H9 (cell line): ENCODE data around the gene CHN2. TPM values are rescaled to one million over a fixed set of nuclear protein-coding genes. Genes with fewer than 3 reads are reported as not detected.

Experiments
- DNase-seq: peaks from one replicate; pipeline ENCODE4 v3.0.0-alpha.2; 2017
- H2AFZ ChIP-seq: one replicate; pipeline ENCODE4 v1.6.1; 2013; ENCODE audit warnings: mild to moderate bottlenecking, low read length, control low read depth, moderate library complexity
- H2AK5ac ChIP-seq: 2 replicates; pipeline ENCODE4 v1.6.1; 2013; ENCODE audit warnings: low read length, control low read depth, mixed read lengths; ENCODE audit not compliant: insufficient read length
- H2BK120ac ChIP-seq: one replicate; pipeline ENCODE4 v1.6.1; 2013; ENCODE audit warnings: low read depth, mild to moderate bottlenecking, low read length, control low read depth, inconsistent platforms; ENCODE audit not compliant: poor library complexity, severe bottlenecking
- H2BK12ac ChIP-seq: 2 replicates; pipeline ENCODE4 v1.6.1; 2013; ENCODE audit warnings: low read length, control low read depth, mixed read lengths, low read depth; ENCODE audit not compliant: insufficient read length
- H2BK15ac ChIP-seq: 2 replicates; pipeline ENCODE4 v1.6.1; 2013; ENCODE audit warnings: low read depth, low read length, control low read depth
- H2BK20ac ChIP-seq: one replicate; pipeline ENCODE4 v1.6.1; 2013; ENCODE audit warnings: low read depth, mild to moderate bottlenecking, low read length, control low read depth, inconsistent platforms; ENCODE audit not compliant: poor library complexity, severe bottlenecking
- H2BK5ac ChIP-seq: 2 replicates; pipeline ENCODE4 v1.6.1; 2013; ENCODE audit warnings: low read length, control low read depth, mixed read lengths; ENCODE audit not compliant: insufficient read length
- H3K14ac ChIP-seq: 2 replicates; pipeline ENCODE4 v1.6.1; 2013; ENCODE audit warnings: low read length, control low read depth; ENCODE audit not compliant: insufficient read depth
- H3K18ac ChIP-seq: 2 replicates; pipeline ENCODE4 v1.6.1; 2013; ENCODE audit warnings: low read depth, mild to moderate bottlenecking, mixed read lengths, low read length, control low read depth; ENCODE audit not compliant: insufficient read length
- H3K23ac ChIP-seq: 2 replicates; pipeline ENCODE4 v1.6.1; 2013; ENCODE audit warnings: low read length, control low read depth, mixed read lengths, low read depth; ENCODE audit not compliant: insufficient read length
- H3K23me2 ChIP-seq: 2 replicates; pipeline ENCODE4 v1.6.1; 2013; ENCODE audit warnings: low read depth, mild to moderate bottlenecking, mixed read lengths, low read length, control low read depth; ENCODE audit not compliant: insufficient read length, poor library complexity, severe bottlenecking
- H3K27ac ChIP-seq: 2 replicates; pipeline ENCODE4 v1.5.1; 2013; ENCODE audit warnings: low read length, control low read depth, mixed read lengths, low read depth; ENCODE audit not compliant: insufficient read length
- H3K27me3 ChIP-seq: 2 replicates; pipeline ENCODE4 v1.6.1; 2013; ENCODE audit warnings: low read length, control low read depth, inconsistent platforms; ENCODE audit not compliant: insufficient read depth
- H3K4ac ChIP-seq: 2 replicates; pipeline ENCODE4 v1.6.1; 2013; ENCODE audit warnings: low read depth, mild to moderate bottlenecking, control low read depth, inconsistent platforms, low read length, moderate library complexity
- H3K4me1 ChIP-seq: 2 replicates; pipeline ENCODE4 v1.6.1; 2013; ENCODE audit warnings: low read length, control low read depth, inconsistent platforms; ENCODE audit not compliant: insufficient read depth
- H3K4me2 ChIP-seq: 2 replicates; pipeline ENCODE4 v1.6.1; 2013; ENCODE audit warnings: low read length, control low read depth, mixed read lengths; ENCODE audit not compliant: insufficient read length, insufficient read depth
- H3K56ac ChIP-seq: 2 replicates; pipeline ENCODE4 v1.6.1; 2013; ENCODE audit warnings: low read depth, mild to moderate bottlenecking, mixed read lengths, low read length, control low read depth; ENCODE audit not compliant: insufficient read length
- H3K79me1 ChIP-seq: 2 replicates; pipeline ENCODE4 v1.6.1; 2013; ENCODE audit warnings: low read depth, mild to moderate bottlenecking, moderate library complexity, low read length, control low read depth, inconsistent platforms; ENCODE audit not compliant: insufficient read depth, poor library complexity, severe bottlenecking
- H3K79me2 ChIP-seq: 2 replicates; pipeline ENCODE4 v1.6.1; 2013; ENCODE audit warnings: low read length, control low read depth, inconsistent platforms; ENCODE audit not compliant: insufficient read depth
- H3K9ac ChIP-seq: 2 replicates; pipeline ENCODE4 v1.6.1; 2013; ENCODE audit warnings: low read length, control low read depth, mixed read lengths; ENCODE audit not compliant: insufficient read length; ENCODE audit errors: extremely low read depth
- H3K9me3 ChIP-seq: one replicate; pipeline ENCODE4 v1.6.1; 2013; ENCODE audit warnings: low read depth, low read length, inconsistent platforms; ENCODE audit not compliant: control insufficient read depth
- H3T11ph ChIP-seq: one replicate; pipeline ENCODE4 v1.6.1; 2013; ENCODE audit warnings: mild to moderate bottlenecking, low read length, control low read depth, inconsistent platforms
- H4K20me1 ChIP-seq: one replicate; pipeline ENCODE4 v1.6.1; 2013; ENCODE audit not compliant: control insufficient read depth, insufficient read length, insufficient read depth
- H4K5ac ChIP-seq: 2 replicates; pipeline ENCODE4 v1.6.1; 2013; ENCODE audit warnings: low read depth, mild to moderate bottlenecking, mixed read lengths, low read length, control low read depth; ENCODE audit not compliant: insufficient read length
- H4K8ac ChIP-seq: replicated peaks from 2 replicates; pipeline ENCODE4 v1.6.1; 2013; ENCODE audit warnings: low read length, control low read depth, mixed read lengths, low read depth; ENCODE audit not compliant: insufficient read length
- H4K91ac ChIP-seq: 2 replicates; pipeline ENCODE4 v1.6.1; 2013; ENCODE audit warnings: low read depth, mild to moderate bottlenecking, moderate library complexity, mixed read lengths, low read length, control low read depth; ENCODE audit not compliant: insufficient read length
- H3K27ac Mint-ChIP-seq, 3 experiments: 2 replicates in 2 of 3; 3 replicates in 1 of 3; pipeline ENCODE4 v1.8.0; 2020 to 2021; ENCODE audit warnings: mixed read lengths in 3 of 3, mild to moderate bottlenecking in 1 of 3, moderate library complexity in 1 of 3
- H3K27me3 Mint-ChIP-seq: 2 replicates; pipeline ENCODE4 v1.8.0; 2021; ENCODE audit warnings: low read depth, mild to moderate bottlenecking, moderate library complexity, mixed read lengths
- H3K36me3 Mint-ChIP-seq, 3 experiments: 2 replicates in 2 of 3; 3 replicates in 1 of 3; pipeline ENCODE4 v1.8.0; 2020 to 2021; ENCODE audit warnings: low read depth in 3 of 3, mixed read lengths in 3 of 3; ENCODE audit not compliant: insufficient read depth in 1 of 3
- H3K4me1 Mint-ChIP-seq, 2 experiments: 2 replicates each; pipeline ENCODE4 v1.8.0; 2020; ENCODE audit warnings: mixed read lengths in 2 of 2
- H3K4me3 Mint-ChIP-seq, 2 experiments: 2 replicates in 1 of 2; 3 replicates in 1 of 2; pipeline ENCODE4 v1.8.0; 2020 to 2021; ENCODE audit warnings: mild to moderate bottlenecking in 2 of 2, mixed read lengths in 2 of 2, moderate library complexity in 1 of 2
- H3K9me3 Mint-ChIP-seq, 2 experiments: 2 replicates in 1 of 2; 3 replicates in 1 of 2; pipeline ENCODE4 v1.8.0; 2020; ENCODE audit warnings: mild to moderate bottlenecking in 2 of 2, mixed read lengths in 2 of 2, moderate library complexity in 1 of 2
- CTCF ChIP-seq: fragments of 200-600 bp; sonication (generic); conservative IDR thresholded peaks from 3 replicates; pipeline ENCODE4 v1.8.0; 2021; ENCODE audit warnings: antibody characterized with exemption, mild to moderate bottlenecking
- WGBS: extraction: QIAGEN DNeasy Blood & Tissue Kit; methylation state at CpG from one replicate; pipeline ENCODE4 v1.1.7; 2013; ENCODE audit warnings: missing lambda C conversion rate, low lambda C conversion rate, mixed read lengths; ENCODE audit not compliant: insufficient read length; ENCODE audit errors: extremely low coverage; 5-methylcytosine and 5-hydroxymethylcytosine counted together
- total RNA-seq: library from RNA; stranded (reverse); gene quantifications from 2 replicates; pipeline ENCODE4 v1.2.1, GENCODE V29; 2021

CHN2 gene
- total RNA-seq, 1 experiment from 2014 or later, result 3.3 TPM

GRCh38 chr7:29352041-29352440 is 157.5 kb downstream of the CHN2 start:
- Histone ChIP-seq H3K79me2 (0 out of 2 replicates have a peak, but pooled peaks cover 2% of the 10 kb centered on the region), H2AK5ac (no peak overlapping the region), H3K79me1 (no peaks in the 10 kb centered on the region), H2BK5ac (no peak overlapping the region), H3K4ac (no peak overlapping the region), H3K14ac (no peak overlapping the region), H3K18ac (no peak overlapping the region), H3K27me3 (no peaks in the 10 kb centered on the region), H4K8ac (no peak overlapping the region), H2BK15ac (no peak overlapping the region), H3K23me2 (no peaks in the 10 kb centered on the region), H2BK20ac (no peak overlapping the region), H3T11ph (no peak overlapping the region), H4K91ac (no peak overlapping the region), H2AFZ (no peak overlapping the region), H3K27ac (no peak overlapping the region), H4K5ac (no peak overlapping the region), H3K4me2 (no peak overlapping the region), H3K56ac (no peak overlapping the region), H4K20me1 (no peaks in the 10 kb centered on the region), H2BK120ac (no peak overlapping the region), H3K23ac (no peak overlapping the region), H3K9me3 (no peaks in the 10 kb centered on the region), H2BK12ac (no peak overlapping the region), H3K9ac (no peak overlapping the region), H3K4me1 (no peaks in the 10 kb centered on the region)
- no peaks in the 10 kb centered on the region for H3K9me3 Mint-ChIP-seq
- H3K27ac Mint-ChIP-seq, result no peak overlapping the region
- H3K4me1 Mint-ChIP-seq, result peaks cover 6 to 11% of the 10 kb centered on the region in 2 experiments; a peak in 3 of 4 replicates
- no peaks in the 10 kb centered on the region for H3K36me3 Mint-ChIP-seq
- H3K27me3 Mint-ChIP-seq, result no peaks in the 10 kb centered on the region
- no peak for DNase-seq
- no peak for TF ChIP-seq CTCF
- H3K4me3 Mint-ChIP-seq, result no peak overlapping the region
- no CpG with 5 or more reads among the region's 4 CpGs for WGBS
